Activated CD8-positive, alpha-beta T cell treated with anti-CD3 and anti-CD28 coated beads for 36 hours (primary cell): Measurements from ENCODE around the gene PPDPF. TPM values are rescaled to one million over a fixed set of nuclear protein-coding genes. Genes with fewer than 3 reads are reported as not detected.
A peak's percentile ranks its signal among the peaks of the same experiment; 100 is the strongest.

Source experiments
- ATAC-seq: fragments of 200-7000 bp; cut with Tn5 transposase; one replicate; pipeline ENCODE4 v1.10.0; 2021; ENCODE audit warnings: mild to moderate bottlenecking, moderate library complexity
- CTCF ChIA-PET: fragments of 350-600 bp; sonication (Branson Sonifier 250); formaldehyde crosslinking; loops from one replicate; lab custom pipeline; 2021; ENCODE audit warnings: antibody characterized with exemption; lab: Charles Lee
- POLR2A ChIA-PET: fragments of 350-600 bp; sonication (Branson Sonifier 250); formaldehyde crosslinking; loops from one replicate; lab custom pipeline; 2021; ENCODE audit warnings: antibody characterized with exemption; lab: Charles Lee
- DNase-seq: peaks from one replicate; pipeline ENCODE4 v3.0.0-alpha.2; 2020
- H3K27ac Mint-ChIP-seq: one replicate; pipeline ENCODE4 v1.8.0; 2021; ENCODE audit warnings: mild to moderate bottlenecking, mixed read lengths
- H3K27me3 Mint-ChIP-seq: one replicate; pipeline ENCODE4 v1.8.0; 2021; ENCODE audit warnings: mixed read lengths
- H3K36me3 Mint-ChIP-seq: one replicate; pipeline ENCODE4 v1.8.0; 2021; ENCODE audit warnings: low read depth, mixed read lengths
- H3K4me1 Mint-ChIP-seq: one replicate; pipeline ENCODE4 v1.8.0; 2021; ENCODE audit warnings: low read depth, mixed read lengths
- H3K4me3 Mint-ChIP-seq: one replicate; pipeline ENCODE4 v1.8.0; 2021; ENCODE audit warnings: mild to moderate bottlenecking, moderate library complexity, mixed read lengths
- H3K9me3 Mint-ChIP-seq: one replicate; pipeline ENCODE4 v1.8.0; 2021; ENCODE audit warnings: mixed read lengths
- CTCF ChIP-seq: fragments of 200-600 bp; IDR thresholded peaks from one replicate; pipeline ENCODE4 v1.8.0; 2022; ENCODE audit warnings: antibody characterized with exemption, mild to moderate bottlenecking
- intact Hi-C: fragments of 100-400 bp; cut with micrococcal nuclease; formaldehyde crosslinking; loops from one replicate; pipeline ENCODE4 v1.10.0; 2022
- total RNA-seq, 2 experiments: library from RNA; stranded (reverse); gene quantifications; one replicate each; pipeline ENCODE4 v1.2.3, GENCODE V29; 2021

Gene PPDPF
- total RNA-seq, 2 experiments from 2014 or later = 193 to 226 TPM

GRCh38 chr20:63549679-63550282, 29.2 kb downstream of the PPDPF start:
- intact Hi-C loops = no loop called here
- Mint-ChIP-seq H3K4me1 (peaks cover 11% of the 10 kb centered on the region), H3K27ac (no peak overlapping the region), H3K36me3 (no peaks in the 10 kb centered on the region), H3K4me3 (no peak overlapping the region), H3K27me3 (peaks cover 7% of the 10 kb centered on the region), H3K9me3 (no peaks in the 10 kb centered on the region)
- ChIA-PET POLR2A (no interaction called here), CTCF (no interaction called here)
- DNase-seq (no peak), ATAC-seq (no peak)
- TF ChIP-seq CTCF = no peak

GRCh38 chr20:63551068-63551467, 30.5 kb downstream of the PPDPF start:
- no peaks in the 10 kb centered on the region for H3K9me3 Mint-ChIP-seq
- no peak for TF ChIP-seq CTCF
- intact Hi-C loops = no loop called here
- H3K27me3 Mint-ChIP-seq = peaks cover 7% of the 10 kb centered on the region
- ATAC-seq = no peak
- ChIA-PET CTCF (interaction anchor here (0.7 kb wide), 1 partner anchor 14 kb away, joined by 4 read pairs; the partner anchor contains the start of gene PTK6), POLR2A (interaction anchor here (1.4 kb wide), 1 partner anchor 12 kb away, joined by 4 read pairs; no protein-coding TSS in a partner anchor)
- H3K36me3 Mint-ChIP-seq = no peaks in the 10 kb centered on the region
- peaks cover 11% of the 10 kb centered on the region for H3K4me1 Mint-ChIP-seq
- no peak overlapping the region for H3K4me3 Mint-ChIP-seq
- DNase-seq = no peak
- H3K27ac Mint-ChIP-seq = no peak overlapping the region

- DNase-seq = peak; percentile 67
- Mint-ChIP-seq H3K36me3 (no peaks in the 10 kb centered on the region), H3K27me3 (peaks cover 7% of the 10 kb centered on the region), H3K4me3 (peak overlapping the region; percentile 31), H3K9me3 (no peaks in the 10 kb centered on the region), H3K27ac (peak overlapping the region; percentile 70), H3K4me1 (peaks cover 11% of the 10 kb centered on the region)
- CTCF ChIA-PET = interaction anchor here (0.8 to 2.0 kb wide), 2 partner anchors 15 kb away, joined by 3 to 8 read pairs; partner anchors contain the start of gene PTK6
- POLR2A ChIA-PET = interaction anchor here (1.3 kb wide), 1 partner anchor 15 kb away, joined by 4 read pairs; the partner anchor contains the start of gene PTK6
- intact Hi-C loops = no loop called here
- peak; percentile 21 for ATAC-seq
- no peak for TF ChIP-seq CTCF
Measured at GRCh38 chr20:63552481-63553249, 32.1 kb downstream of the PPDPF start.

- peak overlapping the region; percentile 70 for H3K27ac Mint-ChIP-seq
Measured at GRCh38 chr20:63553251-63553932, 32.8 kb downstream of the PPDPF start.

More at GRCh38 chr20:63553251-63553932, 32.8 kb downstream of the PPDPF start:
- CTCF ChIA-PET = interaction anchor here (0.8 to 2.0 kb wide), 2 partner anchors 14 to 15 kb away, joined by 3 to 8 read pairs; partner anchors contain the start of gene PTK6
- no peaks in the 10 kb centered on the region for H3K36me3 Mint-ChIP-seq
- TF ChIP-seq CTCF = no peak
- DNase-seq = peak; percentile 94
- peak overlapping the region; percentile 47 for H3K4me3 Mint-ChIP-seq
- H3K4me1 Mint-ChIP-seq = peaks cover 11% of the 10 kb centered on the region
- peak; percentile 92 for ATAC-seq
- H3K27me3 Mint-ChIP-seq = peaks cover 7% of the 10 kb centered on the region
- POLR2A ChIA-PET = interaction anchor here (1.3 kb wide), 1 partner anchor 16 kb away, joined by 4 read pairs; the partner anchor contains the start of gene PTK6
- intact Hi-C loops = no loop called here
- H3K9me3 Mint-ChIP-seq = no peaks in the 10 kb centered on the region
